ENCODE data around the gene ADCY2.

GRCh38 chr5:7759257-7759871 lies 363.4 kb downstream of the ADCY2 start:
- TF ChIP-seq CTCF (IDR thresholded peaks at IDR 0.05) (no peak), POLR2A (IDR thresholded peaks at IDR 0.05) (no peak)

Data from right lobe of liver (tissue), 4 donors.